Femur (tissue), 1 donor: Measurements from ENCODE around the gene CLCA4.
"Not testable (repeated sequence)": the region's sequence is repeated elsewhere in the genome, so short reads cannot be mapped to it uniquely, and the experiment has no call there.

ENCODE experiments used
- DNase-seq: peaks from one replicate; pipeline ENCODE4 v3.0.0-alpha.2; 2017

CLCA4 gene

DNA sequence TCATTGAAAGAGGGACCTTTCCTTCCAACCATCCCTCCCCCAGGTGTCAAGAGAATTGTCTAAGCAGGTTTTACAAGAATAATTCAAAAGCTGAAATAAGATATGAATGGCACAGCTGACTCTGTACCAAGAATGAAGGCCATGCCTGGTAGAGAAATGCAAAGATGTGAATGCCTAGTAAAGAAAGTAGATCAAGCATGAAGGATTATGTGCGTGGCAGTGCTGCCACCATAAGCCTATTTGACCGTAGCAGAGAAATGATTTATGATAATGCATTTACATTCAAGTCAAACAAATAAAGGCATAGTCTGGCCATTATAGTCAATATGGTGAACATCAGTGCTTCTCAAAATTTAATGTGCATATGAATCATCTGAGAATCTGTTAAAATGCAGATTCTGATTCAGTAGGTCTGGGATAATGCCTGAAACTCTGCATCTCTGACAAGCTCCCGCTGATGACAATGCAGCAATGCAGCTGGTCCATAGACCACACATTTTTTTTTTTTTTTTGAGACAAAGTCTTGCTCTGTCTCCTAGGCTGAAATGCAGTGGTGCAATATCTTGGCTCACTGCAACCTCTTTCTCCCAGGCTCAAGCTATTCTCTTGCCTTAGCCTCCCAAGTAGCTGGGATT lies 16.6 kb upstream of the CLCA4 start:
- DNase-seq: no peak

DNA sequence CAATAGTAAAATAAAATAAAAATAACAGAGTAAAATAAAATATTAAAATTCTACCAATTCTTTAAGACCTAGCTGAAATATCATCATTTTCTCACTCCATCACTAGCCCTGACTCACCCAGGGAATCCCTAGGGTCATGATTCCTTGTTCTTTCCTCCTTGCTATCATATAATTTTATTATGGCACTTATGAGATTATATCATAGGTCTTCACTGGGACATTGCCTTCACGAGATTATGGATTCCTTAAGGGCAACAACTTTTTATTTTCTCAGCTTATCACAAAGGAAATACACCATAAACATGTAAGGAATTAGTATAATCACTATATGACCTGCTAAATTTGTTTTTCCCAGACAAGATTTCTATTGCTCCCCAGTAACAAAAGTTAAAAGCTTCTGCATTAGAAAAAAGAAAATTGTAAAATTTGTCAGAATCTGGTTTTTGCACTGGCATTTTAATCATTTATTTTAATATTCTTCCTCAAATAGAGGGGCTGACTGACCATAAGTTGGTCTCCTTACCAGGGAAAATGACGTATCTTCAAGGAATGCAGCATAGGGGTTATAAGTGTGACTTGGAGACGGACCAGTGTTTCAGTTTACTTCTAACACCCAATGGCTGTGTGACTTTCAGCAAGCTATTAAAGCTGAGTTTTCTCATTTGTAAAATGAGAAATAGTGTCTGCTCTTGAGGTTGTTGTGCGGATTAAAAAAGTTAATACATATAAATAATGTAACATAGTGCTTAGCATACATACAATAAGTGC lies 8.8 kb upstream of the CLCA4 start:
- no peak for DNase-seq

GRCh38 chr1:86538775-86539174 lies 8.1 kb upstream of the CLCA4 start:
- no peak for DNase-seq

GRCh38 chr1:86541859-86542258 lies 5.0 kb upstream of the CLCA4 start:
- DNase-seq: no peak

- DNase-seq: no peak
Observed at GRCh38 chr1:86542631-86543030, 4.2 kb upstream of the CLCA4 start.

DNA sequence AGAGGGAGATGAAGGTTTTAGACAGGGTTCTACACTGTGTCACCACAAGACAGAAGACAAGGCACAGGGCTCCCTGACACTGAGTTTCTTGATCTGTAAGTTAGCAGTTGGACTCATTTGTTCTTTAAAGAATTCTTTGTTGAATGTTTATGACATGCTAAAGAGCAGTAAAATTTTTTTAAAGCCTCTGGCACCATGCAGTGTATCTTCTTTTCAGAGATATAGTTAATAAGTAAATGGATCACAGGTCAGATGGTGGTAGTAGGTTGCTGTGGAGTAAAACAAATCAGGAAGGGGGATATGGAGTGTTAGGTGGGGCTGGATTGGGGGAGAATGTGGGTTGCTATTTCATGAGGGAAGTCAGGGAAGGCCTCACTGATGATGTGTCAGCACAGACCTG lies 2.0 kb downstream of the CLCA4 start:
- DNase-seq: no peak

- no peak for DNase-seq
Observed at GRCh38 chr1:86551305-86551704, 4.4 kb downstream of the CLCA4 start.

GRCh38 chr1:86552376-86552775 lies 5.5 kb downstream of the CLCA4 start:
- DNase-seq: no peak

DNA sequence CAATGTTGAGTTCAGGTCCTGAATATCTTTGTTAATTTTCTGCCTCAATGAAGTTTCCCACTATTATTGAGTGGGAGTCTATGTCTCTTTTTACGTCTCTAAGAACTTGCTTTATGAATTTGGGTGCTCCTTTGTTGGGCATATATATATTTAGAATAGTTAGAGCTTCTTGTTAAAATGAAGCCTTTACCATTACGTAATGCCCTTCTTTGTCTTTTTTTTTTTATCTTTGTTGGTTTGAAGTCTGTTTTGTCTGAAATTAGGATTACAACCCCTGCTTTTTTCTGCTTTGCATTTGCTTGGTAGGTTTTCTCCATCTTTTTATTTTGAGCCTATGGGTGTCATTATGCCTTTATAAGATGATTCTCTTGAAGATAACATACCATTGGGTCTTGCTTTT lies 10.9 kb downstream of the CLCA4 start:
- no peak for DNase-seq

GRCh38 chr1:86563849-86564248 lies 17.0 kb downstream of the CLCA4 start:
- no peak for DNase-seq

DNA sequence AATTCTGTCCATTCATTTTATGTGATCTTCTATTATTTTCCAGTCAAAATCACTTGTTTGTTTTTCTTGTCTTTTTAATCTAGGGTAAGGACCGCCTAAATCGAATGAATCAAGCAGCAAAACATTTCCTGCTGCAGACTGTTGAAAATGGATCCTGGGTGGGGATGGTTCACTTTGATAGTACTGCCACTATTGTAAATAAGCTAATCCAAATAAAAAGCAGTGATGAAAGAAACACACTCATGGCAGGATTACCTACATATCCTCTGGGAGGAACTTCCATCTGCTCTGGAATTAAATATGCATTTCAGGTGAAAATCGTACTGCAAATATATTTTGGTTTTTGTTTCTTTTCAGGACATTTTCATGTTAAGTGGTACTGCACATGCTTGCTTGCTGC lies 20.5 kb downstream of the CLCA4 start:
- DNase-seq: no peak

- DNase-seq: no peak
Observed at GRCh38 chr1:86567878-86568277, 21.0 kb downstream of the CLCA4 start.

GRCh38 chr1:86573763-86574484 lies 27.0 kb downstream of the CLCA4 start:
- DNase-seq: no peak

DNA sequence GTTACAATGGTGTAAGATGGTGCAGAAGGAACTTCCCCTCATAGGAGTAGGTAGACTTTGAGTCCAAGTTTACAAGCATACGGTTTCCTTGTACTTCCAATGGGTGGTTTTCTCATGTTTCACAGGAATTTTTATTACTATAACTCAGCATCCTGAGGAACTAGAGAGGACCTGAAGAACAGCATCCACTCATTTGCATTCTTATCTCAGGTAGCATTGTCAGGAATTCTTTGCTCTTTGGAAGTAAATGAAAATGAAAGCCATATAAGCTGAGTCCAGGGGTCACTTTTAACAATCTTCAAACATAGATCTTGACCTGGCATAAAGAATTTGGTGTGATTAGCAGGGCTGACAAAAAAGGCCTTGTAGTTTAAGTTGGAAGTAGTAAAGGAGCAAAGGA lies 34.4 kb downstream of the CLCA4 start:
- DNase-seq: no peak

DNA sequence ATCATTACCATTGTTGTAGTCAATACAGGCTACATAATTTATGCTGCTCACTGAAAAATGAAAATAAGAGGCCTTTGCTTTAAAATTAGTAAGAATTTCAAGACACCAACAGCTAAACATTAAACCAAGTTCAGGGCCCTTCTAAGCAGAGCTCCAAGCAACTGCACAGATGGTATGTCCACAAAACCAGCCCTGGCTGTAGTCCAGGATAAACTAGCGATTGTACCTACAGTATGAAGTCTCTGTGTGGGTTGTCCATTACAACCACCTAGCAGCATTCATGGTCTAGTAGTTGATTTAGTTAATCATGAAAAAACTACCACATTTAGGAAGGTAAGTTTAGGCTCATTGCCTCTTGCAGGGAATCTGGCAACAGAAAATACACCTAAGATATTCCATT lies 35.3 kb downstream of the CLCA4 start:
- no peak for DNase-seq

DNA sequence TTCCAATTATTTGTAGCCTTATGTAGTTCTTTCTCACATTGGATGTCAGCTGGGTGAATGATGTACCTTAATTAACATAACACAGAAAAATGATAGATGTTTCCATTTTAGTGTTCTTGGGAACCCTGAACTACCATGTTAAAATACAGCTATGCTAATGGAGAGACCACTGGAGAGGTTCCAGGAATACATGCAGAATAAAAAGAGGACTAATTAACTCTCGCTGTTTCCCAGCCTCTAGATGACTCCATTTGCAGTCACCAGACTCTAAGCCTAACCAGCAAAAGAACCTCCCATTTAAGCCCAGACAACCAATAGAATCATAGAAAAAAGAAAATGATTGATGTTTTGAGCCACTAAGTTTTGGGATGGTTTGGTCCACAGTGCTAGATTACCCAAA lies 36.2 kb downstream of the CLCA4 start:
- DNase-seq: no peak

DNA sequence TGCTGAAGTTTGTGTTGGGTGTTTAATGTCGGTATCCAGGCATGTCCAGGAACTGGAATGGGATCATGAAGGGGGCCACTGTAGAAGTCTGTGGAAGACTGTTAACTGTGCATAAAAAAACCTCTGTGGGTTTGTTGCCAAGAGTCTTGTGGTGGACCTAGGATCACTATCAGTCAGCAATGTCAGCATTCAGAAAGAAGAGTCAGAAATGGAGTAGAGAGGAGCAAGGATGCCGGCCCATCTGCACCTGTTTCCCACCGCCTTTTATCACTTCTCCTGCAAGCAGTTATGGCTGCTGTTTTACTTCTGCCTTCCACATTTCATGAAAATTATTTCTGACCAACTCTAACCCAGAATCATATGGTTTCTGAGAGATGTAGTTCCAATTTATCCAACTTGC lies 36.7 kb downstream of the CLCA4 start:
- DNase-seq: no peak

- no peak for DNase-seq
Observed at GRCh38 chr1:86594284-86594770, 47.4 kb downstream of the CLCA4 start.

DNA sequence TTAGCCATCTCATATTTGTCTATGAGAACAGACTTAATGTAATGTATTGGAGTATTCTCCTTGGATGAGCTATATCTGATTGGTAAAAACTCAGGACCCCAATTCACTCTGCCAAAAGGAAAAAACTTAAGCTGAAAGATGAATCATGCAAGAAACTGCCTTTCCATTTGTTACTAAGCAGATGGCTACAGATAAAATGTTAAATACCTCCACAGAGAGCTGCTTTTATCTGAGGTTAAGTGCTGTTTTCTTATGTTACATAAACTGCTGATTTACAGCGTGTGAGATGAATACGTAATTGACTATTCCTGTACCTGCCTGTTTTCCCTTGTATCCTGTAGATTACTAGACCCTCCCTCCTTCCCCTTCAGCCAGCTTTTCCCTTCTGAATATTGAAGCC lies 49.3 kb downstream of the CLCA4 start:
- DNase-seq: no peak

DNA sequence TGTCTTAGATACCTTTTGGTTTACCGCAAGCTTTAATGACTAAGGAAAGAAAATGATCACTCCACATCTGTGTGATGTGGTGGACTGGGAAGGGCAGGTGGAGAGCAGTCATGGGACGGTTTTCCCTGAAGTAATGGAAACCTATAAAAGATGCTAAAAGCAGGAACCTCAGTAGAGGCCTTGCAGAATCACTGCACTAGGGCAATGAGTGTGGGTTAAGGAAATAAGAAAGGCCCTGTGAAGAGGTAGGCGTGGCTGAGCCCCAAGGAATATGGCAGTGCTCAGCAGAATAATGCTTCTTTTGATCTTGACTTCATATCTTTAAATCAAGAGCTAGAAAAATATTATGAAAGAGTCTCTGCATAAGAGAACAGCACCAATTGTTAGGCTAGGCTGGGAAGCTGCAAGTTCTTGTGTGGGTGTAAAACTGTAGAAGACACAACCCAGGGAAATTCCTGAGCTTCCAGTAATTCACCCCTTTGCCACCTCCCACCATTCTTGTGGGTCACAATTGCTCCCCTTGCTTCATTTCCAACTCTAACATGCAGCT lies 49.9 kb downstream of the CLCA4 start:
- no peak for DNase-seq

DNA sequence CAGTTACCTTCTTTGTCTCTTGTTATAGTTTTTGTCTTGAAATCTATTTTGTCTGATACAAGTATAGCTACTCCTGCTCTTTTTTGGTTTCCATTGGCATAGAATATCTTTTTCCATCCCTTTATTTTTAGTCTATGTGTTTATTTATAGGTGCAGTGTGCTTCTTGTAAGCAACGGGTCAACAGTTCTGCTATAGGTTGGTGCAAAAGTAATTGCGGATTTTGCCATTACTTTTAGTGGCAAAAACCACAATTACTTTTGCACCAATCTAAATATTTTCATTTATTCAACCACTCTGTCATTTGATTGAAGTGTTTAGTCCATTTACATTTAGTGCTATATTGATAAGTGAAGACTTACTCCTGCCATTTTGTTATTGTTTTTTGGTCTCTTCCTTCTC lies 59.2 kb downstream of the CLCA4 start:
- not testable (repeated sequence) for DNase-seq

DNA sequence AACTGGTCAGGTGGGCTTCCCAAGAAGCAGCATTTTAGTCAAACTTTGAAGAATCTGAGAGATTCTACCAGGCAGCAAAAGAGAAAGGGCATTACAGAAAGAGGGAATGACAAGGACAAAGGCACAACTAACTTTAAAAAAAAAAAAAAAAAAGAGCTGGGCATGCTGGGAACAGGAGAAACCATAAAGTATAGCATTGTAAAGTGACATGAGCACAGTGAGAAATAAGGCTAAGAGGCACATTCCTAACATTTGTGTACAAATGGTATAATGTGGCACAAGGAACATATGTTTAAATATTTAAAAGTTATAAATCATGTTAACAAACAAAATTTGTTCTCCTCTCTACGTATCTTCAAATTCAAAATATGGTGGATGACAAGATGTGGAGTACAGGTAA lies 69.6 kb downstream of the CLCA4 start:
- DNase-seq: no peak

DNA sequence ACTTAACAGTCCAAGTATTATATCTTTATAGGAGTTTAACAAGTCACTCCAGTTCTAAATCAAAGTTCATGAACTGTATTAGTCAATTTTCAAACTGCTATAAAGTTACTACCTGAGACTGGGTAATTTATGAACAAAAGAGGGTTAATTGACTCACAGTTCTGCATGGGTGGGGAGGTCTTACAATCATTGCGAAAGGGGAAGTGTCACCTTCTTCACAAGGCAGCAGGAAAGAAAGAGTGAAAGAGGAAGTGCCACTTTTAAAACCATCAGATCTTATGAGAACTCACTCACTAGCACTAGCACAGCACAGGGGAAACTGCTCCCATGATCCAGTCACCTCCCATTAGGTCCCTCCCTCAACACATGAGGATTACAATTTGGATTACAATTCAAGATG lies 70.0 kb downstream of the CLCA4 start:
- DNase-seq: no peak

GRCh38 chr1:86618358-86618757 lies 71.5 kb downstream of the CLCA4 start:
- DNase-seq: no peak
